IPS-15b (cell line): ENCODE measurements around the gene IL11RA.

ENCODE experiments used
- H3K27me3 ChIP-seq: one replicate; pipeline ENCODE4 v1.6.1; 2013; ENCODE audit warnings: low read length; ENCODE audit not compliant: control insufficient read depth, insufficient read depth
- H3K36me3 ChIP-seq: one replicate; pipeline ENCODE4 v1.6.1; 2013; ENCODE audit warnings: low read length; ENCODE audit not compliant: control insufficient read depth, insufficient read depth
- H3K4me1 ChIP-seq: one replicate; pipeline ENCODE4 v1.6.1; 2013; ENCODE audit warnings: mild to moderate bottlenecking, low read length; ENCODE audit not compliant: control insufficient read depth, insufficient read depth
- H3K4me3 ChIP-seq: one replicate; pipeline ENCODE4 v1.5.1; 2013; ENCODE audit warnings: low read depth, low read length
- H3K9ac ChIP-seq: one replicate; pipeline ENCODE4 v1.6.1; 2013; ENCODE audit warnings: low read depth, mild to moderate bottlenecking, low read length
- H3K9me3 ChIP-seq: one replicate; pipeline ENCODE4 v1.6.1; 2013; ENCODE audit warnings: mild to moderate bottlenecking, low read length; ENCODE audit not compliant: control insufficient read depth, insufficient read depth

Gene IL11RA

DNA sequence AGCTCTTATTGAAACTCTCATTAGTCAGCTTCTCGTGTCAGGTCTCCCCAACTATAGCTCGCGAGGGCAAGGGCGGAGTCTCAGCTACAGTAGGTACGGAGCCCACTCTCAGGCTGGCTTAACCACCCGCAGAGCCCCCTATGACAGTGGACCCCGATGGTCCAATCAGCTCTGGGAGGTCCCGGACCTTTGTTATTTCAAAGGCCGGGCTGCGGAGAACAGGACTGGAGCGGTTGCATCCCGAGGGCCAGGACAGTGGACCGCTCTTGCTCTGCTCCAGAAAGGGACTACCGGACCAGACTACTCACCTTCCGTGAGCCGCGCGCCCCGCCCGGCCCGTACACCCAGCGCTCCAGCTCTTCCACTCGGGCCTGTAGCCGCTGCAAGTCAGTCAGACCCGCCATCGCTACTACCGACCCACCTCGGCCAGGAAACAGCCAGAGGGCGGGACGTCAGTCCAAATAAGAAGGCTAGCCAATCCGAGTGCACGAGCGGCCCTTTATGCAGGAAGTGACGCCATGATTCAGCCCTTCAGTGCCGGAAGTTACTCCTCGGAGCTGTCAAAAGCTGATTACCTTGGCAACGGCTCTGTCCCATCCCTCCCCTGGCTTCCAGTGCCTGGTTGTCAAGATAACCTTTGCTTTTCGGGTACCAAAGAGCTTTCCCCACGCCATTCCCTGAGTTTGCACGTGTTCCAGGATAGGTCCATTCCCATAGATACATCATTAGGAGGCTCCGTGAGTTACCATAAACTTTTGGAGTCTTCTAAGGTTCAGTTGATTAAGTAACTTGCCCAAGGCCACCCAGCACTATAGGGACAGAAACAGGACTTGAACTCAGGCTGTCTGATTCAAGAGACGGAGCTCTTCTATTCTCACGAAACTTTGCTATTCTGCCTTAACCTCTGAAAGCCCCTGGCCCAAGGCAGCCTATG lies 31.7 kb upstream of the IL11RA start, which contains the start of gene DCTN3:
Gene DCTN3 (minus strand): TSS at position 435 of the 934 bp plus-strand sequence. CDS start 31 bp downstream, at position 404.
- H3K36me3 ChIP-seq: no peaks in the 10 kb centered on the region
- peak within 1 kb of the TSS; percentile 76 for H3K4me3 ChIP-seq
- H3K4me1 ChIP-seq: no peaks in the 10 kb centered on the region
- peaks cover 32% of the 10 kb centered on the region for H3K27me3 ChIP-seq
- peak within 1 kb of the TSS; percentile 38 for H3K9ac ChIP-seq
- H3K9me3 ChIP-seq: no peaks in the 10 kb centered on the region

DNA sequence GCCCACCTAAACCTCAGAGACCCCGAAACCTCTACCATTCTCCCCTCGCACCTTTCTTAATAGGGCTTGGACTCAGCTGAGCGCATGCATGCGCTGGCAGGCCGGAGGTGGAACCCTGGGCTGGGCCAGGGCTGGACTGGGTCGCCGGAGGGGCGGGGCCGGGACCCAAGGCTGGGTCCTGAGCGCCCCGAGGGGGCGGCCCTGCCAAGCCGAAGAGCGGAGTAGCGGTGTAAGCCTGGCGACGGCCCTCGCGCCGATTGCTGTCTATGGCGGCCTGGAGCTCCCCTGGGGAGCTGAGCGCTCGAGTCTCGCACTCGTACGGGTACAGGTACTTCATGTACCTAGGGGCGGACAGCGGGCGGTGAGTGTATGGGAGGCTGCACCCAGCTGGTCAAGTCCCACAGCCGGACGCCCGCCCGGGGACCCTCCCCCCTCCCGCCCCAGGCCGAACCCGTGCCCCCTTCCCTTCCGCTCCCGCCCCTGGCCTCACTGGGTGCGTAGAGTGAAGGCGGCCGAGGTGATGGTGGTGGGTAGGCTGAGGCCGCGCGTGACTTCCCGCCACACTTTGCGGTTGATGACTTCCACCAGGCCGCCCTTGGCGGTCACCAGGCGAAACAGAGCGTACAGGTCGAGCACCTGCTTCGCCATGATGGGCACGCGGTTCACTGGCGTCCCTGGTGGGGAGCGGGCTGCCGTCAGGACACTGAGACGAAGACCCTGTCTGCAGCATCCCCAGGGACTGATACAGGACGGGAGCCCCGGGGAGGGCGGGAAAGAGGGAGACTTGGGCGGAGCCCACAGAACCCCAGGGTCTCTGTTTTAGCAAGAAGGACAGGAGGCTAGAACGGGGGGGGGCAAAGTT lies 28.4 kb upstream of the IL11RA start:
- peak overlapping the region; percentile 26 for H3K4me3 ChIP-seq
- peaks cover 65% of the 10 kb centered on the region for H3K27me3 ChIP-seq
- no peaks in the 10 kb centered on the region for H3K9me3 ChIP-seq
- no peak overlapping the region for H3K9ac ChIP-seq
- no peaks in the 10 kb centered on the region for H3K4me1 ChIP-seq
- no peaks in the 10 kb centered on the region for H3K36me3 ChIP-seq

DNA sequence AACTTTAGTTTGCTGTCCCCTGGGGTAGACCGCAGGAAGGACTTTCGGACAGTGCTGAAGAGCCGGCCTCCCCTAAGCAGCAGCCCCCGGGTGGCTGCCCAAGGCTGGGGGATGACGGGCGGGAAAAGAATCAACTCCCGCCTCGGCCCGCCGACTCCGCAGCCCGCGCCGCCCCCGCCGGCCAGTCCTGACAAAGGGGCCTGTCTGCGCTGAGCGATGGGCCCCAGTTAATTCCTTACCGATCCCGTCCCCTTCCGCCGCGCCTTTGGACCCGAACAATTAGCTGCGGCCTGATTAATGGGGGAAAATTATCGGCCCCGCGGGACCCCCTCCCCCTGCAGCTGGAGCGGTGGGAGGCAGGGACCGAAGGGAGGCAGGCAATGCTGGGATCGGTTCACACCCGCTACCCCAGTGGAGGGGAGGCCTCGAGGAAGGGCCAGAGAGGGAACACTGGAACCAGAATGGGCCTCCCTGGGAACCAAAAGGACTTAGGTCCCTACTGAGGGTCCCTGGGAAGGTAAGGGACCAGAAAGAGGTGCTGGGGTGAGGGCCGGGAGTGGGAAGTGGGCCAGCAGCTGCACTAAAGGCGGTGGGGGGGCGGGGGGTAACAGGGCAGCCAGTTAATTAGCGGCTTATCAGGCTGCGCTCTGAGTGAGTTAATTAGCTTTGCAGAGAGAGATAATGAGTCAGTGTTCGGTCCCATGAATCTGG lies 27.4 kb upstream of the IL11RA start:
- Histone ChIP-seq H3K9me3 (no peaks in the 10 kb centered on the region), H3K4me3 (peak overlapping the region; percentile 37), H3K36me3 (no peaks in the 10 kb centered on the region), H3K4me1 (peaks cover 2% of the 10 kb centered on the region), H3K27me3 (peaks cover 74% of the 10 kb centered on the region), H3K9ac (no peak overlapping the region)

DNA sequence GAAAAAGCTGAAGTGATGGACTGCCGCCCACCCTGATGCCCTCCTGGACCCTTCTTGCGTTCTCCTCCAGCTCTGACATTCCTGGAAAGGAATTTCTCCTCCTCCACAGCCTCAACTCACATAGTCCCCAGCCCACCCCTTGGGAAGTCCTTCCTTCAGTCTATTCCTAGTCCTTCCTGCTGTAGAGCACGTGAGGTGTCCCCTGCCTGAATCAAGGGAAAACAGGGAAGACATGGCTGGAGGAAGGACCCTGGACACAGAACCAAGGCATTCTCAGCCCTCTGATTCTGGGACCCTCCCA lies 26.8 kb upstream of the IL11RA start:
- Histone ChIP-seq H3K9ac (no peak overlapping the region), H3K4me3 (no peak overlapping the region), H3K36me3 (no peaks in the 10 kb centered on the region), H3K9me3 (no peaks in the 10 kb centered on the region), H3K4me1 (peaks cover 2% of the 10 kb centered on the region), H3K27me3 (peaks cover 79% of the 10 kb centered on the region)

DNA sequence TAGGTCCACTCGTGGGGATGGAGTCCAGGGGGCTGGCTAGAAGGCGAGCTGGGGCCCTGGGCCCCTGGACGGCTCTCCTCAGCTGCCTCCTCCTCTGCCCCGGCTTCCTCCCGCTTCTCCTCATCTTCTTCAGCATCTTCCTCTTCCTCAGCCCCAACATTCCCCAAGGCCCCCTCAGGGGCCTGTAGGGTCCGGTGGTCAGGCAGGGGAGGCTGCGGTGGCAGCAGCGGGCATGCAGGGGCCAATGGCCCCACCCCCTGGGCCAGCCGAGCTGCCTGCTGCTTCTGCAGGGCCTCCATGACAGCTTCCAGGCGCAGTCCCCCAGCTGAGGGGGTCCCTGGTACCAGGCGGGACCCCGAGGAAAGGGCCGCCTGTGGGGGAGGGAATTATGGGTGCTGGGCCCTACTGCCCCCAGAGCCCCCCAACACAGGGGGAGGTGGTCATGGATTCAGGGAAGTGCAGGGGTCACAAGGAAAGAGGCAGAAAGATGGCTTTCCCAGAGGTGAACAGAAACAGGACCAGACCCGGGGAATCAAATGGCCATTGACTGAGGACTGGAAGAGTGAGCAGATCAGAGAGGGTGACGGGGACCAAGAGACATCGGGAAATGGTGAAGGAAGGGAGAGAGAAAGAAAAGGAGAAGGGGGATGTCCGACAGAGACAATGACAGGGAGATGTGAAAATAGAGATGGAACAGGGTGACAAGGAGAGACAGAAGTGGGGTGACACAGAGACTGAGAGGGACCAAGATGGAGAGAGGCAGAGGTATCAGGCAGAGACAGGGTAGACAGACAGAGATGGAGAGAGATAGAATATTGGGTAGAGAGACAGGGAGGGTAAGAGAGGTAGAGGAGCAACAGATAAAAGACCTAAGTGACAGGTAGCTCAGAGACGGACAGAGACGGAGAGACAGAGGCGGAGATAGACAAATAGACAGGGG lies 24.0 kb upstream of the IL11RA start:
- Histone ChIP-seq H3K9me3 (no peaks in the 10 kb centered on the region), H3K27me3 (peaks cover 92% of the 10 kb centered on the region), H3K9ac (no peak overlapping the region), H3K36me3 (no peaks in the 10 kb centered on the region), H3K4me1 (peaks cover 2% of the 10 kb centered on the region), H3K4me3 (peak overlapping the region; percentile 48)

DNA sequence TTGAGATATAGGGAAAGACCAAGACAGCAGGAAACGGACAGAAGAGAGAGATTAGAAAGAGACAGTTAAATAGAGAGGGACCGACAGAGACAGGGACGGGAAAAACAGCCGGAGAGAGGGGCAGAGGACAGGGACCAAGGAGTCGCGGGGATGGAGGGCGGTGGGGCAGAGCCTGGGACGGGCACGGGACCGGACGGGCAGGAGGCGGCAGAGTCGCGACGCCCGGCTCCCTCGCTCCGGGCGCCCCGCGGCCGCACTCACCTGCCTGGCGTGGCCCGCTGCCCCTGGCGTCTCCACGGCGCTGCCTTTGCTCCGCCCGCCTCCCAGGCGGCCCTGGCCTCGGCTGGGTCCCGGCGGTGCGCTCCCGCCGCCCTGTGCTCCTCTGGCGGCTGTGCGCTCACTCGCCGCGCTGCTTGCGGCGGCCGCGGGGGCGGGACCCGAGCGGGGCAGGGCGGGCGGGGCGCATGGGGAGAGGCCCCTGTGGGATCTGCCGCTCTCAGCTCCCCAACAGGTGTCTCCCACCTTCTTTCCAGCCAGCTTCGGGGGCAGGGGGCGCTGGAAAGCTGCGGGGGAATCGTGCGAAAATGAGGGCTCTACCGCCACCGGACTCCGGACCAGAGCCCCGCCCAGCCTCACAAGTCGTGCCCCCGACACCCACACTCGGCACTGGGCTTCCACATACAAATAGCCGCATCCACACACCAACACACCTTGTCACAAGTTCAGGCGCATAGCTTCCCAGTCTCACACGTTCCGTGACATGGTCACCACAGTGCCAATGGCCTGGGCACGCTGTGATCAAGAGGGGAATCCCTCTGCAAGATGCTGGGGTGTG lies 23.1 kb upstream of the IL11RA start, which contains the start of gene ARID3C:
Gene ARID3C (minus strand): TSS at position 411 of the 835 bp plus-strand sequence. CDS start 1,052 bp downstream, outside the sequence.
- peaks cover 89% of the 10 kb centered on the region for H3K27me3 ChIP-seq
- peak within 1 kb of the TSS; percentile 48 for H3K4me3 ChIP-seq
- no peaks in the 10 kb centered on the region for H3K36me3 ChIP-seq
- peaks cover 6% of the 10 kb centered on the region for H3K4me1 ChIP-seq
- no peak within 1 kb of the TSS for H3K9ac ChIP-seq
- no peaks in the 10 kb centered on the region for H3K9me3 ChIP-seq

DNA sequence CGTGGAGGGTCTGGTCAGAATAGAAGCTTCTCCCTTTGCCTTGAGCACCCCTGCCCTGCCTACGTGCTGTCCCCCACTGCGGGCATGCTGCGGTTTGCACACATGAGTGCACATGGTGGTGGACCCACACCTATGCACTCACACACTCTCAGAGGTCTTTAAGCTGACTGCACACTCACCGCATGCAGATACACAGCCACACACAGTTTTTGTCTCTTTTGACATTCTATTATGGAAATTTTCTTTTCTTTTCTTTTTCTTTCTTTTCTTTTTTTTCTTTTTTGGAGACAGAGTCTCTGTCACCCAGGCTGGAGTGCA lies 22.5 kb upstream of the IL11RA start:
- H3K4me1 ChIP-seq: peaks cover 6% of the 10 kb centered on the region
- peaks cover 83% of the 10 kb centered on the region for H3K27me3 ChIP-seq
- no peaks in the 10 kb centered on the region for H3K9me3 ChIP-seq
- peak overlapping the region; percentile 48 for H3K4me3 ChIP-seq
- H3K36me3 ChIP-seq: no peaks in the 10 kb centered on the region
- H3K9ac ChIP-seq: no peak overlapping the region

DNA sequence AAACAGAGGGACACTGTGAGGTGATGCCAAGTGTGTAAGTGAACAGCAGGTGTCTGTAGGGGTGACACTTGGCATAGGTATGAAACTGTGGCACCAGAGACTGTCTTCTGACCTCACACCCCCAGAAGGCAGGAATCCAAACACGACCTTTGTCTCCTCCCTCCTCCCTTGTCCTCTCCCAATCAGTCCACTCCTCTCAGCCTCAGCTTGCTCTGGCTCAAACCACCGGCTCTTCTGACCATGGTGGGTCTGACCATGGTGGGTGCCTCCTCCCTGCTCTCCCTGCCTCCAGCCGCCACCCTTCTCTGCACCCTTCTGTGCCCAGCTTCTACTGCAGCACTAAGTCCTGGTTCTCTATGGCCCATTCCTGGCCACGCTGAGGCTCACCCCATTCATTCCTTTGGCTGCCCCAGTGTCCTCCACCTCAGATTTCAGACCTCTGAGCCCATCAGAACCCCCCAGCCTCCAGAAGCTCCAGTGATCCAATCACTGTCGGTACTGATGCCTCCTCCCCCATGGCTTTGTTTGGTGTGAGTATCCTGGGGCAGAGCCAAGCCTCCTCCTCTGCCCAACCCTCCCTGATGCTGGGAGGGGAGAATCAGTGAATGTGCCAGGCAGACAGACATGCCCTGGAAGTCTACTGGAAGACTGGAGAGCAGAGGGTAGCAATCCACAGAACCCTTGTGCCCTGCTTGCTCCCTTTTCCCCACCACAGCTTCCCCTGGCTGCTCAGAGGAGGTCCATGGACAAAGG lies 21.4 kb upstream of the IL11RA start:
- H3K4me1 ChIP-seq: peaks cover 6% of the 10 kb centered on the region
- H3K9me3 ChIP-seq: no peaks in the 10 kb centered on the region
- H3K9ac ChIP-seq: no peak overlapping the region
- H3K4me3 ChIP-seq: peak overlapping the region; percentile 8
- peaks cover 72% of the 10 kb centered on the region for H3K27me3 ChIP-seq
- peaks cover 5% of the 10 kb centered on the region for H3K36me3 ChIP-seq

DNA sequence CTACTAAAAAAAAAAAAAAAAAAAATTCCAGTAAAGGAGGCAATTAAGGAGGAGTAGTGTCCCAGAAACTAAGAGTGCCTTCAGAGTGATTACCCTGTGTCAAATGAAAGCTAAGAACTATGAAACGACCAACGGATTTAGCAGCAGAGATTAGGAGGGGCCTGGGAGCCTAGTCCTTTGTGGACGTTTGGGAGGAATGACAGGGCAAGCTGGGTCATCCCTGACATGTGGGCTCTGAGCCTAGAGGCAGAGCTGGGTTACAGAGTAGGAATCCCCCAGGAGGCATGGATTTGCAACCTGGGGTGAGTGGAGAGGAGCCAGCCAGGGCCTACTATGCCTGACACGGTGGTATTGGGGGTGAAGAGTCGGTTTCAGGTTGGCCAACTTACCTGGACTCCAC lies 18.8 kb upstream of the IL11RA start:
- H3K9ac ChIP-seq: no peak overlapping the region
- peaks cover 54% of the 10 kb centered on the region for H3K27me3 ChIP-seq
- H3K36me3 ChIP-seq: peaks cover 7% of the 10 kb centered on the region
- no peak overlapping the region for H3K4me3 ChIP-seq
- no peaks in the 10 kb centered on the region for H3K9me3 ChIP-seq
- peaks cover 6% of the 10 kb centered on the region for H3K4me1 ChIP-seq
